K562 (cell line): ENCODE measurements around the gene CARMIL3. TPM values are rescaled to one million over a fixed set of nuclear protein-coding genes. Genes with fewer than 3 reads are reported as not detected.

Experiments used
- ATAC-seq: fragments of 200-7000 bp; cut with Tn5 transposase; 3 replicates; pipeline ENCODE4 v1.9.1; 2020; ENCODE audit warnings: moderate library complexity
- BruUV-seq: library from RNA; stranded (reverse); fragments of 400-500 nt; replicated peaks from 2 replicates; lab custom pipeline; 2021; lab: Mats Ljungman, UMichigan
- CTCF ChIA-PET: fragments of 300-600 bp; formaldehyde crosslinking; extraction: SDS; loops from one replicate; lab custom pipeline; 2021; ENCODE audit warnings: low intra/inter-chr PET ratio; lab: Yijun Ruan, JAX
- POLR2A ChIA-PET: fragments of 300-600, 350-650 bp; sonication (Branson Sonifier 250); formaldehyde crosslinking; extraction: SDS; loops from one replicate; lab custom pipeline; 2021; ENCODE audit warnings: antibody characterized with exemption, inconsistent platforms; lab: Yijun Ruan, JAX
- DNase-seq, 4 experiments: peaks; one replicate each; pipeline versions ENCODE4 v3.0.0 to v3.0.0-alpha.2; 2011 to 2018; ENCODE audit warnings: low spot score in 3 of 4, mixed read lengths in 3 of 4; ENCODE audit errors: extremely low read depth in 1 of 4
- FAIRE-seq: peaks from 2 replicates; lab custom pipeline; 2011; peaks lifted over from hg19 to GRCh38; lab: Jason Lieb, UNC
- H2AFZ ChIP-seq: 2 replicates; pipeline ENCODE4 v1.6.0; 2011; ENCODE audit warnings: low read depth, low read length, control low read depth, inconsistent platforms
- H3K27ac ChIP-seq: fragments of 200-600 bp; 3 replicates; pipeline ENCODE4 v1.8.0; 2011; ENCODE audit warnings: low read depth, mild to moderate bottlenecking, control low read depth, inconsistent platforms, low read length, moderate library complexity, mixed read lengths; ENCODE audit errors: extremely low read depth
- H3K27me3 ChIP-seq, 2 experiments: fragments of 300-600 bp in 1 of 2; 2 replicates in 1 of 2; 3 replicates in 1 of 2; pipeline versions ENCODE4 v1.6.0 to v1.8.0; 2011; ENCODE audit warnings: inconsistent platforms in 2 of 2, low read length in 2 of 2, mild to moderate bottlenecking in 1 of 2, mixed read lengths in 1 of 2, moderate library complexity in 1 of 2; ENCODE audit not compliant: control insufficient read depth in 2 of 2, insufficient read depth in 2 of 2
- H3K36me3 ChIP-seq: fragments of 300-600 bp; 3 replicates; pipeline ENCODE4 v1.8.0; 2011; ENCODE audit warnings: mild to moderate bottlenecking, low read length, inconsistent platforms; ENCODE audit not compliant: control insufficient read depth, insufficient read depth
- H3K4me1 ChIP-seq, 2 experiments: fragments of 200-600 bp in 1 of 2; replicated peaks in 1 of 2; 2 replicates in 1 of 2; 3 replicates in 1 of 2; pipeline versions ENCODE4 v1.5.1 to v1.8.0; 2011; ENCODE audit warnings: inconsistent platforms in 2 of 2, low read length in 2 of 2, mild to moderate bottlenecking in 1 of 2, mixed read lengths in 1 of 2, moderate library complexity in 1 of 2; ENCODE audit not compliant: control insufficient read depth in 2 of 2, insufficient read depth in 2 of 2
- H3K4me2 ChIP-seq: 2 replicates; pipeline ENCODE4 v1.6.1; 2011; ENCODE audit warnings: low read length, control low read depth, inconsistent platforms, mixed read lengths; ENCODE audit not compliant: insufficient read depth
- H3K4me3 ChIP-seq: fragments of 200-600 bp; sonication (generic), shearing (Covaris generic); 2 replicates; pipeline ENCODE4 v1.5.1; 2016; ENCODE audit warnings: control low read depth, inconsistent platforms
- H3K79me2 ChIP-seq: fragments of 200-600 bp; 3 replicates; pipeline ENCODE4 v1.8.0; 2011; ENCODE audit warnings: low read length, inconsistent platforms; ENCODE audit not compliant: control insufficient read depth, insufficient read depth
- H3K9ac ChIP-seq, 2 experiments: 2 replicates each; pipeline versions ENCODE4 v1.6.0 to v1.6.1; 2011; ENCODE audit warnings: low read depth in 2 of 2, low read length in 2 of 2, control low read depth in 1 of 2, inconsistent platforms in 1 of 2, mild to moderate bottlenecking in 1 of 2, mixed read lengths in 1 of 2; ENCODE audit not compliant: insufficient read depth in 1 of 2
- H3K9me1 ChIP-seq: one replicate; pipeline ENCODE4 v1.6.0; 2011; ENCODE audit warnings: inconsistent platforms, mild to moderate bottlenecking, low read length, moderate library complexity; ENCODE audit not compliant: control insufficient read depth, insufficient read depth
- H3K9me3 ChIP-seq: replicated peaks from 2 replicates; pipeline ENCODE4 v1.5.1; 2011; ENCODE audit warnings: low read depth, low read length, inconsistent platforms; ENCODE audit not compliant: control insufficient read depth, insufficient read depth
- H4K20me1 ChIP-seq: replicated peaks from 2 replicates; pipeline ENCODE4 v1.6.1; 2011; ENCODE audit warnings: low read length, inconsistent platforms, mixed read lengths; ENCODE audit not compliant: control insufficient read depth, insufficient read depth
- CBX2 ChIP-seq: fragments of 200-600 bp; sonication (generic); IDR thresholded peaks from one replicate; pipeline ENCODE4 v1.6.1; 2012; ENCODE audit warnings: mild to moderate bottlenecking, low read length, inconsistent platforms; ENCODE audit not compliant: insufficient read depth, poor library complexity, severe bottlenecking
- DACH1 ChIP-seq: fragments of 450-650 bp; IDR thresholded peaks from 2 replicates; pipeline ENCODE4 v1.6.1; 2018; ENCODE audit not compliant: partially characterized antibody
- ETV1 ChIP-seq: fragments of 450-650 bp; conservative IDR thresholded peaks from 2 replicates; pipeline ENCODE4 v1.6.1; 2016; ENCODE audit warnings: missing genetic modification characterization, control low read depth, low read depth, missing compliant biosample characterization
- HMG20B ChIP-seq: fragments of 250-450 bp; sonication (Bioruptor Pico); IDR thresholded peaks from 2 replicates; pipeline ENCODE4 v1.5.0; 2021; ENCODE audit warnings: mild to moderate bottlenecking
- LARP7 ChIP-seq: fragments of 450-650 bp; IDR thresholded peaks from 2 replicates; pipeline ENCODE4 v1.6.1; 2016
- MGA ChIP-seq: fragments of 450-650 bp; IDR thresholded peaks from 2 replicates; pipeline ENCODE4 v1.6.1; 2016; ENCODE audit warnings: mild to moderate bottlenecking, moderate library complexity
- NCOA2 ChIP-seq, 2 experiments: fragments of 450-650 bp; IDR thresholded peaks; 2 replicates each; pipeline ENCODE4 v1.6.1; 2018; ENCODE audit warnings: mild to moderate bottlenecking in 2 of 2, moderate library complexity in 1 of 2; ENCODE audit not compliant: partially characterized antibody in 2 of 2
- NR1H2 ChIP-seq: sonication (generic); formaldehyde crosslinking; IDR thresholded peaks from 2 replicates; pipeline ENCODE4 v1.4.0; 2020; ENCODE audit warnings: mild to moderate bottlenecking, missing genetic modification reagents
- ZFX ChIP-seq: sonication (generic); formaldehyde crosslinking; IDR thresholded peaks from 2 replicates; pipeline ENCODE4 v1.8.0; 2022; ENCODE audit warnings: mild to moderate bottlenecking, missing genetic modification reagents, moderate library complexity
- ZNF764 ChIP-seq: fragments of 250-450 bp; sonication (Bioruptor Pico); IDR thresholded peaks from 2 replicates; pipeline ENCODE4 v1.4.0; 2020; ENCODE audit warnings: low read depth, mild to moderate bottlenecking, moderate library complexity
- ZNF785 ChIP-seq: fragments of 250-450 bp; sonication (Bioruptor Pico); IDR thresholded peaks from 2 replicates; pipeline ENCODE4 v1.4.0; 2020; ENCODE audit warnings: mild to moderate bottlenecking
- WGBS: fragments of 100-300 bp; shearing (Covaris generic); methylation state at CpG from one replicate; pipeline ENCODE4 v1.1.6; 2016; ENCODE audit warnings: low coverage, mixed read lengths; ENCODE audit not compliant: insufficient coverage; ENCODE audit errors: missing lambda C conversion rate; 5-methylcytosine and 5-hydroxymethylcytosine counted together
- in situ Hi-C: fragments of 300-500 bp; cut with MboI; formaldehyde crosslinking; loops from 4 replicates; pipeline ENCODE4 v1.15.0; 2018; ENCODE audit warnings: inconsistent platforms, mixed read lengths
- intact Hi-C: fragments of 100-400 bp; cut with micrococcal nuclease; formaldehyde crosslinking; loops from 2 replicates; pipeline ENCODE4 v1.14.2; 2022
- polyA plus RNA-seq, 8 experiments: library from polyadenylated mRNA; depleted of rRNA in 4 of 8; stranded (reverse) in 5 of 8; unstranded in 3 of 8; fragments of >200 nt; fragmentation: Nextera tagmentation in 2 of 8; fragmentation: Illumina TruSeq in 1 of 8; extraction: Ambion mirVana in 2 of 8; extraction: Trizol in 1 of 8; gene quantifications; 2 replicates each; pipeline versions ENCODE4 v1.2.1 to v1.2.3, GENCODE V29; 2011 to 2014; ENCODE audit warnings: inconsistent platforms in 1 of 8, missing spikeins in 1 of 8
- total RNA-seq, 7 experiments: library from RNA; depleted of rRNA in 6 of 7; stranded (reverse); fragments of >200 nt in 6 of 7; fragmentation: Illumina TruSeq in 2 of 7; extraction: Trizol in 2 of 7; gene quantifications; 2 replicates each; pipeline versions ENCODE4 v1.2.1 to v1.2.3, GENCODE V29; 2011 to 2021; ENCODE audit warnings: low replicate concordance in 1 of 7

The CARMIL3 gene
- total and polyA plus RNA-seq, 9 of the 15 experiments (the other 6 are each of a cell fraction or from before 2014, with no cell fraction given): 0.01 to 0.11 (median 0.05) TPM; not detected in 5

- TF ChIP-seq CBX2 (no peak), LARP7 (no peak), NCOA2 (IDR thresholded peaks at IDR 0.05; ENCODE audit: partially characterized antibody in 2 of 2) (no peak), ZNF785 (CRISPR knock-in tag) (no peak), HMG20B (CRISPR knock-in tag) (no peak), NR1H2 (CRISPR knock-in tag) (no peak), ZNF764 (CRISPR knock-in tag) (no peak), ZFX (CRISPR knock-in tag) (no peak)
These were observed 8.1 kb downstream of the CARMIL3 start (continued) for GRCh38 chr14:24059841-24060388.

- H3K79me2 ChIP-seq: no peaks in the 10 kb centered on the region
- in situ Hi-C loops: no loop called here
- H4K20me1 ChIP-seq: no peaks in the 10 kb centered on the region
- H3K9me3 ChIP-seq: no peaks in the 10 kb centered on the region
- no peak overlapping the region for H3K27ac ChIP-seq
- H3K36me3 ChIP-seq: no peaks in the 10 kb centered on the region
- 15% methylated on average over 9 of the region's 10 CpGs for WGBS
- ChIA-PET POLR2A (interaction anchor here (1.0 to 1.8 kb wide), 2 partner anchors 14 to 33 kb away, joined by 4 to 6 read pairs; partner anchors contain the start of gene PCK2), CTCF (interaction anchor here (0.5 to 0.6 kb wide), 2 partner anchors 23 to 26 kb away, joined by 3 read pairs; no protein-coding TSS in a partner anchor)
- H3K27me3 ChIP-seq: peaks cover 0 to 3% of the 10 kb centered on the region in 2 experiments; a peak in 1 of 5 replicates
- no peak for ATAC-seq
- BruUV-seq: no TSS peak
- H3K9ac ChIP-seq: no peak overlapping the region
- no peak overlapping the region for H2AFZ ChIP-seq
- H3K4me3 ChIP-seq: no peak overlapping the region
- DNase-seq: no peak
- H3K4me2 ChIP-seq: no peak overlapping the region
- intact Hi-C loops: no loop called here
- FAIRE-seq: no peak
- H3K4me1 ChIP-seq: peaks cover 0 to 6% of the 10 kb centered on the region in 2 experiments; a peak in 2 of 5 replicates
- no peaks in the 10 kb centered on the region for H3K9me1 ChIP-seq
- no peak for TF ChIP-seq ETV1
- no peak for TF ChIP-seq MGA
- TF ChIP-seq DACH1: no peak
These were observed 8.6 kb downstream of the CARMIL3 start for GRCh38 chr14:24060443-24060842.
